Measurements from ENCODE around the gene ERI3. TPM values are rescaled to one million over a fixed set of nuclear protein-coding genes. Genes with fewer than 3 reads are reported as not detected.

Gene ERI3
- polyA plus RNA-seq, 3 donors: 26.4 to 35.0 (median 26.6) TPM

DNA sequence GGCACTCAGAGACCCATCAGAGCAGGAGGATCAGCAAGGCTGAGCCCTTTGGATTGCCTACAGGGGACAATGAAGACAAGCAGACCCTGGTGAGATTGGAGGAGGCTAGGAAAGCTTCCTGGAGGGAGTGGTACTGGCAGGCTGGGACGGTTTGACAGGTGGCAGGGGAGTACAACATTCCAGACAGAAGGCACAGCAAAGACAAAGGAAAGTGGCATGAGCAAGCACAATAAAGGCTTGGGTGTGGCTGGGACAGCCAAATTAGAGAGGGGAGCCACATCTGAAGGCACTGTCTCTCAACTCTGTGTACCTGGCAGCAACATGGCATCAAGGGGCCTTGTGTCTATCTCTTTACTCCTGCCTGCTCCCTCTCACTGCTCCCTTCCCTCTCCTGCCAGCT is 103.6 kb downstream of the ERI3 start:
- H3K79me2 ChIP-seq (ENCODE audit: insufficient read depth, low read length): no peaks in the 10 kb centered on the region
- H3K36me3 ChIP-seq (replicated peaks in 1 of 2; ENCODE audit: control insufficient read depth in 1 of 2, insufficient read depth in 2 of 2, low read length in 2 of 2): peaks cover 4% of the 10 kb centered on the region in 2 donors
- no peaks in the 10 kb centered on the region for H3K9me3 ChIP-seq (replicated peaks in 1 of 2; ENCODE audit: control insufficient read depth in 1 of 2, insufficient read depth in 1 of 2, low read length in 2 of 2)
- intact Hi-C loops (cut with micrococcal nuclease): no loop called here
- no peaks in the 10 kb centered on the region for H4K20me1 ChIP-seq (ENCODE audit: insufficient read depth, low read length)
- Mint-ChIP-seq H3K36me3 (peaks cover 5 to 20% of the 10 kb centered on the region in 2 donors), H3K9me3 (no peaks in the 10 kb centered on the region), H3K4me1 (no peaks in the 10 kb centered on the region), H3K27ac (peak overlapping the region in 2 of 7 donors; percentile 3 to 34), H3K4me3 (no peak overlapping the region), H3K27me3 (ENCODE audit: low read depth in 3 of 3) (peaks cover 0 to 1% (median 0%) of the 10 kb centered on the region in 3 donors)
- no peaks in the 10 kb centered on the region for H3K27me3 ChIP-seq (ENCODE audit: control insufficient read depth in 2 of 2, insufficient read depth in 2 of 2, low read length in 2 of 2)
- TF ChIP-seq, protein P1, sequence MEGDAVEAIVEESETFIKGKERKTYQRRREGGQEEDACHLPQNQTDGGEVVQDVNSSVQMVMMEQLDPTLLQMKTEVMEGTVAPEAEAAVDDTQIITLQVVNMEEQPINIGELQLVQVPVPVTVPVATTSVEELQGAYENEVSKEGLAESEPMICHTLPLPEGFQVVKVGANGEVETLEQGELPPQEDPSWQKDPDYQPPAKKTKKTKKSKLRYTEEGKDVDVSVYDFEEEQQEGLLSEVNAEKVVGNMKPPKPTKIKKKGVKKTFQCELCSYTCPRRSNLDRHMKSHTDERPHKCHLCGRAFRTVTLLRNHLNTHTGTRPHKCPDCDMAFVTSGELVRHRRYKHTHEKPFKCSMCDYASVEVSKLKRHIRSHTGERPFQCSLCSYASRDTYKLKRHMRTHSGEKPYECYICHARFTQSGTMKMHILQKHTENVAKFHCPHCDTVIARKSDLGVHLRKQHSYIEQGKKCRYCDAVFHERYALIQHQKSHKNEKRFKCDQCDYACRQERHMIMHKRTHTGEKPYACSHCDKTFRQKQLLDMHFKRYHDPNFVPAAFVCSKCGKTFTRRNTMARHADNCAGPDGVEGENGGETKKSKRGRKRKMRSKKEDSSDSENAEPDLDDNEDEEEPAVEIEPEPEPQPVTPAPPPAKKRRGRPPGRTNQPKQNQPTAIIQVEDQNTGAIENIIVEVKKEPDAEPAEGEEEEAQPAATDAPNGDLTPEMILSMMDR (IDR thresholded peaks at IDR 0.05): no peak
- no peak overlapping the region for H3K9ac ChIP-seq (ENCODE audit: insufficient read depth, low read length, poor library complexity, severe bottlenecking)
- H3K4me1 ChIP-seq (ENCODE audit: control insufficient read depth in 1 of 2, insufficient read depth in 2 of 2, low read length in 2 of 2): no peaks in the 10 kb centered on the region
- H3K27ac ChIP-seq (ENCODE audit: low read depth in 1 of 2, low read length in 2 of 2): no peak overlapping the region
- no peak overlapping the region for H3K4me2 ChIP-seq (replicated peaks; ENCODE audit: extremely low read depth, low read length, poor library complexity, severe bottlenecking)
- WGBS (ENCODE audit: insufficient coverage): 100% methylated on average over 1 of the region's 1 CpG
- no peak overlapping the region for H2AFZ ChIP-seq (ENCODE audit: insufficient read depth, low read depth, low read length, poor library complexity, severe bottlenecking)
- H3K4me3 ChIP-seq (replicated peaks in 1 of 3; ENCODE audit: low read depth in 2 of 3, low read length in 3 of 3): no peak overlapping the region
- no peak for DNase-seq

DNA sequence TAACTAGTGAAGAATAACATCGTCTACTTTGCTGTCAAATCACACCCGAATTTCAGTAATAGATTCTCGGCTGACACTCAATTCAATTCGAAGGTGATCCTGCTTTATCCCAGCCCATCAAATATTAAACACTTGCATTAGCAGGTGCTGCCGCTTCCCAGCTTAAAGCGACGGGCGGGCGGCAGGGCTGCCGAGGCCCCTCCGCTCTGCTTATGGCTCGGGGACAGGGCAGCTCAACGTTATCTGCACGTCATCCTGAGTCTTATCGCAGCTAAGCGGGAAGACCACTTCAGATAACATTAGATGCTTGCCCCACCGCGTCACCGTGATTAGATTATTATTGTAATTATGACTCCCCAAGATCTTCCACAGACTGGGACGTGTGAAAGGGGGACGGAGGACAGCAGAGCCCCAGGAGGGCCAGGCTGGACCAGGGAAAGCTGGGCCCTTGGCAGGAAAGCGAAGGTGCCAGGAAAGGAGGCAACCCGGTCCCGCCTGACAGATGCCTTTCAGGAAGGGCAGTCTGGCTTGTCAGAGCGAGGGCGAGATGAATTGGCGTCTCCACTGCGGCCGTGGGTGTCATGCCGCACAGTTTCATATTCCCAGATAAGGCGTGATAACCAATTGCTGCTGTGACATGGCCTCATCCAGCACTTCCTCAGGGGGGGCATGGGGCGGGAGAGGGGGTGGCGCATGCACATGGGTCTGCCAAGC is 104.8 kb downstream of the ERI3 start:
- Histone ChIP-seq H3K27ac (ENCODE audit: low read depth in 1 of 2, low read length in 2 of 2) (no peak overlapping the region), H3K4me3 (replicated peaks in 1 of 3; ENCODE audit: low read depth in 2 of 3, low read length in 3 of 3) (no peak overlapping the region), H4K20me1 (ENCODE audit: insufficient read depth, low read length) (no peaks in the 10 kb centered on the region), H2AFZ (ENCODE audit: insufficient read depth, low read depth, low read length, poor library complexity, severe bottlenecking) (no peak overlapping the region), H3K36me3 (replicated peaks in 1 of 2; ENCODE audit: control insufficient read depth in 1 of 2, insufficient read depth in 2 of 2, low read length in 2 of 2) (peaks cover 0 to 4% of the 10 kb centered on the region in 2 donors), H3K79me2 (ENCODE audit: insufficient read depth, low read length) (no peaks in the 10 kb centered on the region), H3K4me1 (ENCODE audit: control insufficient read depth in 1 of 2, insufficient read depth in 2 of 2, low read length in 2 of 2) (peaks cover 0 to 5% of the 10 kb centered on the region in 2 donors), H3K9ac (ENCODE audit: insufficient read depth, low read length, poor library complexity, severe bottlenecking) (no peak overlapping the region), H3K4me2 (replicated peaks; ENCODE audit: extremely low read depth, low read length, poor library complexity, severe bottlenecking) (no peak overlapping the region), H3K27me3 (ENCODE audit: control insufficient read depth in 2 of 2, insufficient read depth in 2 of 2, low read length in 2 of 2) (no peaks in the 10 kb centered on the region), H3K9me3 (replicated peaks in 1 of 2; ENCODE audit: control insufficient read depth in 1 of 2, insufficient read depth in 1 of 2, low read length in 2 of 2) (no peaks in the 10 kb centered on the region)
- intact Hi-C loops (cut with micrococcal nuclease): no loop called here
- no peak overlapping the region for H3K27ac Mint-ChIP-seq
- H3K9me3 Mint-ChIP-seq: no peaks in the 10 kb centered on the region
- no peak overlapping the region for H3K4me3 Mint-ChIP-seq
- H3K4me1 Mint-ChIP-seq: peaks cover 5% of the 10 kb centered on the region
- H3K27me3 Mint-ChIP-seq (ENCODE audit: low read depth in 3 of 3): peaks cover 0 to 1% (median 0%) of the 10 kb centered on the region in 3 donors
- WGBS (ENCODE audit: insufficient coverage): 96% methylated on average over 27 of the region's 33 CpGs
- DNase-seq: no peak
- TF ChIP-seq, protein P1 (IDR thresholded peaks at IDR 0.05): no peak
- H3K36me3 Mint-ChIP-seq: peaks cover 8 to 21% of the 10 kb centered on the region in 2 donors
